Gastroesophageal sphincter (tissue), 3 donors: ENCODE data around the gene AKAP5.

Source experiments
- POLR2A ChIP-seq, 2 donors: fragments of 450-650 bp; IDR thresholded peaks; one replicate each; pipeline ENCODE4 v1.6.1; 2017; ENCODE audit warnings: antibody characterized with exemption in 2 of 2, mild to moderate bottlenecking in 2 of 2, moderate library complexity in 1 of 2
- POLR2AphosphoS5 ChIP-seq: sonication (generic); formaldehyde crosslinking; IDR thresholded peaks from one replicate; pipeline ENCODE4 v1.6.1; 2017; ENCODE audit warnings: antibody characterized with exemption
- TF ChIP-seq, protein P1 (sequence below), 4 experiments: fragments of 200-600 bp in 2 of 4; fragments of 450-650 bp in 2 of 4; sonication (generic) in 1 of 4; IDR thresholded peaks; one replicate each; pipeline ENCODE4 v1.5.1; 2017 to 2019; ENCODE audit warnings: antibody characterized with exemption in 4 of 4, mild to moderate bottlenecking in 2 of 4, moderate library complexity in 2 of 4

GRCh38 chr14:64467101-64467500 lies 1.8 kb downstream of the AKAP5 start:
- TF ChIP-seq, protein P1, sequence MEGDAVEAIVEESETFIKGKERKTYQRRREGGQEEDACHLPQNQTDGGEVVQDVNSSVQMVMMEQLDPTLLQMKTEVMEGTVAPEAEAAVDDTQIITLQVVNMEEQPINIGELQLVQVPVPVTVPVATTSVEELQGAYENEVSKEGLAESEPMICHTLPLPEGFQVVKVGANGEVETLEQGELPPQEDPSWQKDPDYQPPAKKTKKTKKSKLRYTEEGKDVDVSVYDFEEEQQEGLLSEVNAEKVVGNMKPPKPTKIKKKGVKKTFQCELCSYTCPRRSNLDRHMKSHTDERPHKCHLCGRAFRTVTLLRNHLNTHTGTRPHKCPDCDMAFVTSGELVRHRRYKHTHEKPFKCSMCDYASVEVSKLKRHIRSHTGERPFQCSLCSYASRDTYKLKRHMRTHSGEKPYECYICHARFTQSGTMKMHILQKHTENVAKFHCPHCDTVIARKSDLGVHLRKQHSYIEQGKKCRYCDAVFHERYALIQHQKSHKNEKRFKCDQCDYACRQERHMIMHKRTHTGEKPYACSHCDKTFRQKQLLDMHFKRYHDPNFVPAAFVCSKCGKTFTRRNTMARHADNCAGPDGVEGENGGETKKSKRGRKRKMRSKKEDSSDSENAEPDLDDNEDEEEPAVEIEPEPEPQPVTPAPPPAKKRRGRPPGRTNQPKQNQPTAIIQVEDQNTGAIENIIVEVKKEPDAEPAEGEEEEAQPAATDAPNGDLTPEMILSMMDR (IDR thresholded peaks at IDR 0.05) = no peak
- TF ChIP-seq POLR2A (IDR thresholded peaks at IDR 0.05) (no peak), POLR2AphosphoS5 (no peak)
